ENCODE data around the gene GNG10. TPM values are rescaled to one million over a fixed set of nuclear protein-coding genes. Genes with fewer than 3 reads are reported as not detected.

Gene GNG10
- total and polyA plus RNA-seq, 4 experiments from 2014 or later, result 9.8 to 37.5 (median 20.2) TPM

- Histone ChIP-seq H3K9me3 (ENCODE audit: control insufficient read depth in 1 of 2, low read length in 2 of 2) (no peaks in the 10 kb centered on the region), H3K4me1 (ENCODE audit: insufficient read depth, low read length) (peaks cover 21% of the 10 kb centered on the region), H3K27me3 (ENCODE audit: insufficient read depth, low read length) (no peaks in the 10 kb centered on the region), H3K36me3 (ENCODE audit: insufficient read depth, low read length) (no peaks in the 10 kb centered on the region), H3K27ac (ENCODE audit: low read depth, low read length) (no peak overlapping the region), H3K4me3 (ENCODE audit: low read length in 2 of 2) (peak overlapping the region in 1 of 2 donors; percentile 69)
- POLR2A ChIA-PET (ENCODE audit: partially characterized antibody), result interaction anchor here (2.1 kb wide), 1 partner anchor 28 kb away, joined by 21 read pairs; the partner anchor contains the start of gene GNG10
- Mint-ChIP-seq H3K27ac (peak overlapping the region in 4 of 7 donors; percentile 38 to 91 (median 70)), H3K9me3 (no peaks in the 10 kb centered on the region), H3K4me1 (peaks cover 35 to 52% (median 43%) of the 10 kb centered on the region in 4 donors), H3K4me3 (peak overlapping the region in 7 of 8 donors; percentile 63 to 93 (median 89)), H3K36me3 (peaks cover 0 to 9% of the 10 kb centered on the region in 2 donors), H3K27me3 (peaks cover 0 to 1% of the 10 kb centered on the region in 2 donors)
- CTCF ChIA-PET (ENCODE audit: partially characterized antibody), result no interaction called here
- DNase-seq, result no peak
- intact Hi-C loops (cut with micrococcal nuclease), result loop anchor here (5.0 to 10.0 kb wide), 2 partner anchors 264 to 1122 kb away; partner anchors contain the start of genes SNX30 and UGCG
Measured at GRCh38 chr9:111632695-111633388, 28.6 kb upstream of the GNG10 start.

- H3K4me3 Mint-ChIP-seq, result peak overlapping the region in 6 of 8 donors; percentile 45 to 89 (median 76)
- no peak overlapping the region for H3K27ac ChIP-seq (ENCODE audit: low read depth, low read length)
- ChIA-PET POLR2A (ENCODE audit: partially characterized antibody) (no interaction called here), CTCF (ENCODE audit: partially characterized antibody) (no interaction called here)
- no peaks in the 10 kb centered on the region for H3K27me3 ChIP-seq (ENCODE audit: insufficient read depth, low read length)
- peaks cover 21% of the 10 kb centered on the region for H3K4me1 ChIP-seq (ENCODE audit: insufficient read depth, low read length)
- no peak for DNase-seq
- H3K36me3 ChIP-seq (ENCODE audit: insufficient read depth, low read length), result no peaks in the 10 kb centered on the region
- peaks cover 0 to 1% of the 10 kb centered on the region in 2 donors for H3K27me3 Mint-ChIP-seq
- intact Hi-C loops (cut with micrococcal nuclease), result loop anchor here (5.0 to 10.0 kb wide), 2 partner anchors 264 to 1121 kb away; partner anchors contain the start of genes SNX30 and UGCG
- peaks cover 35 to 52% (median 43%) of the 10 kb centered on the region in 4 donors for H3K4me1 Mint-ChIP-seq
- peak overlapping the region in 1 of 7 donors; percentile 82 for H3K27ac Mint-ChIP-seq
- H3K9me3 Mint-ChIP-seq, result no peaks in the 10 kb centered on the region
- no peak overlapping the region for H3K4me3 ChIP-seq (ENCODE audit: low read length in 2 of 2)
- H3K9me3 ChIP-seq (ENCODE audit: control insufficient read depth in 1 of 2, low read length in 2 of 2), result no peaks in the 10 kb centered on the region
- H3K36me3 Mint-ChIP-seq, result peaks cover 0 to 9% of the 10 kb centered on the region in 2 donors
Measured at GRCh38 chr9:111633389-111633736, 28.0 kb upstream of the GNG10 start.

DNA sequence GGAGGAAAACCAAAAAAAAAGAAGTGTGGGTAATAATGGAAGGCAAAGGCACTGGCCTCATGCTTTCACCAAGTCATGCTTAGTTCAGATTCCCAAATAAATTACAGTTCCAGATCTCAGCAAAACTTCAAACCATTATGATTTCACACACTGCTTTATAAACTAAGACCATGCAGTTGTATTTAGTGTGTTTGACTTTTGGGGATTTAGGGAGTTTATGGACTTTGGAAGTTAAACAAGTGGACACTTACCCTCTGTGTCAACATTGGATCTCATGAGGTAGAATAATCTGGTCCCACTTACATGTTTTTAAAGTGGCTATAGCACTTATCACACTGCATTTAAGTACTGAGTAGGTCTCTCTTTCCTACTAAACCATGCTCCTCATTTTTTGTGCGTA is 26.5 kb upstream of the GNG10 start:
- CTCF ChIA-PET (ENCODE audit: partially characterized antibody), result no interaction called here
- Mint-ChIP-seq H3K9me3 (no peaks in the 10 kb centered on the region), H3K27ac (no peak overlapping the region), H3K27me3 (peaks cover 0 to 1% of the 10 kb centered on the region in 2 donors), H3K36me3 (peaks cover 0 to 9% of the 10 kb centered on the region in 2 donors), H3K4me1 (peaks cover 35 to 52% (median 43%) of the 10 kb centered on the region in 4 donors), H3K4me3 (no peak overlapping the region)
- no peak for DNase-seq
- Histone ChIP-seq H3K9me3 (ENCODE audit: control insufficient read depth in 1 of 2, low read length in 2 of 2) (no peaks in the 10 kb centered on the region), H3K36me3 (ENCODE audit: insufficient read depth, low read length) (no peaks in the 10 kb centered on the region), H3K4me3 (ENCODE audit: low read length in 2 of 2) (no peak overlapping the region), H3K27me3 (ENCODE audit: insufficient read depth, low read length) (no peaks in the 10 kb centered on the region), H3K27ac (ENCODE audit: low read depth, low read length) (no peak overlapping the region), H3K4me1 (ENCODE audit: insufficient read depth, low read length) (peaks cover 21% of the 10 kb centered on the region)
- POLR2A ChIA-PET (ENCODE audit: partially characterized antibody), result no interaction called here
- intact Hi-C loops (cut with micrococcal nuclease), result loop anchor here (5.0 to 10.0 kb wide), 2 partner anchors 262 to 1120 kb away; partner anchors contain the start of genes SNX30 and UGCG

- no peak overlapping the region for H3K4me3 Mint-ChIP-seq
- H3K27ac Mint-ChIP-seq, result no peak overlapping the region
- Histone ChIP-seq H3K27ac (ENCODE audit: low read depth, low read length) (no peak overlapping the region), H3K4me3 (ENCODE audit: low read length in 2 of 2) (no peak overlapping the region), H3K27me3 (ENCODE audit: insufficient read depth, low read length) (no peaks in the 10 kb centered on the region), H3K4me1 (ENCODE audit: insufficient read depth, low read length) (peaks cover 6% of the 10 kb centered on the region), H3K9me3 (ENCODE audit: control insufficient read depth in 1 of 2, low read length in 2 of 2) (no peaks in the 10 kb centered on the region), H3K36me3 (ENCODE audit: insufficient read depth, low read length) (no peaks in the 10 kb centered on the region)
- ChIA-PET CTCF (ENCODE audit: partially characterized antibody) (no interaction called here), POLR2A (ENCODE audit: partially characterized antibody) (no interaction called here)
- H3K36me3 Mint-ChIP-seq, result no peaks in the 10 kb centered on the region
- intact Hi-C loops (cut with micrococcal nuclease), result loop anchor here (10.0 kb wide), 1 partner anchor 1117 kb away; the partner anchor contains the start of gene SNX30
- H3K27me3 Mint-ChIP-seq, result no peaks in the 10 kb centered on the region
- no peaks in the 10 kb centered on the region for H3K9me3 Mint-ChIP-seq
- peaks cover 24 to 32% (median 28%) of the 10 kb centered on the region in 4 donors for H3K4me1 Mint-ChIP-seq
- DNase-seq, result no peak
Measured at GRCh38 chr9:111637421-111637950, 23.9 kb upstream of the GNG10 start.

DNA sequence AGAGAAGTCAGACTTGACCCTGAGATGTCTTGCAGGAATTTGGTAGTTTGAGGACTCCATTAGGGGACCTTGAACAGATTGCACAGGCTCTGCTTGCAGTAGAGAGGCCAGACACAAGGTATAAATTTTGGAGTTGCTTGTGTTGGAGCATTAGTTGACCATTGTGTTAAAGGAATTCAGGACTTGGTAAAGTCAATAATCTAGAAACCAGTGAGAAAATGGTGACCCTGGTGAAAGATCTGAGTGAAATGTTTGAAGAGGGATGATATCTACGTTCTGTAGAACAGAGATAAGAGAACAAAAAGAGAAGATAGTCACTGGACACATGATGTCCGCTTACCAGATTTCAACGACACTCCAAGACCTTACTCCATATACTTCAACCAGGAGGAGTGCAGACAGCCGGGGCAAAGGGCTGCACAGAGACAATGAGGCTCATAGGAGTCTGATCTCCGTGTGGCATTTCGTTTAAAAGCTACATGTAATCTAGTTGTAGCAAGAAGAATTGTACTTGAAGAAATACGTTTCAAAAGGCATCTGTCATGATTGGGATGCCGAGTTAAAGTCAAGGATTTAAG is 17.1 kb upstream of the GNG10 start:
- no peak overlapping the region for H3K27ac ChIP-seq (ENCODE audit: low read depth, low read length)
- Mint-ChIP-seq H3K27me3 (no peaks in the 10 kb centered on the region), H3K36me3 (peaks cover 24 to 25% of the 10 kb centered on the region in 2 donors), H3K27ac (peak overlapping the region in 1 of 7 donors; percentile 48), H3K9me3 (no peaks in the 10 kb centered on the region), H3K4me3 (no peak overlapping the region), H3K4me1 (peaks cover 0 to 4% (median 0%) of the 10 kb centered on the region in 4 donors)
- ChIA-PET POLR2A (ENCODE audit: partially characterized antibody) (interaction anchor here (0.8 kb wide), 1 partner anchor 35 kb away, joined by 4 read pairs; no protein-coding TSS in a partner anchor), CTCF (ENCODE audit: partially characterized antibody) (no interaction called here)
- H3K36me3 ChIP-seq (ENCODE audit: insufficient read depth, low read length), result no peaks in the 10 kb centered on the region
- DNase-seq, result no peak
- no peaks in the 10 kb centered on the region for H3K27me3 ChIP-seq (ENCODE audit: insufficient read depth, low read length)
- no peaks in the 10 kb centered on the region for H3K4me1 ChIP-seq (ENCODE audit: insufficient read depth, low read length)
- intact Hi-C loops (cut with micrococcal nuclease), result no loop called here
- no peaks in the 10 kb centered on the region for H3K9me3 ChIP-seq (ENCODE audit: control insufficient read depth in 1 of 2, low read length in 2 of 2)
- H3K4me3 ChIP-seq (ENCODE audit: low read length in 2 of 2), result no peak overlapping the region

GRCh38 chr9:111645806-111646205 is 15.6 kb upstream of the GNG10 start:
- Mint-ChIP-seq H3K9me3 (no peaks in the 10 kb centered on the region), H3K36me3 (peaks cover 32 to 33% of the 10 kb centered on the region in 2 donors), H3K4me1 (peaks cover 0 to 4% (median 0%) of the 10 kb centered on the region in 4 donors), H3K4me3 (no peak overlapping the region), H3K27me3 (no peaks in the 10 kb centered on the region), H3K27ac (no peak overlapping the region)
- POLR2A ChIA-PET (ENCODE audit: partially characterized antibody), result interaction anchor here (1.4 kb wide), 1 partner anchor 14 kb away, joined by 4 read pairs; the partner anchor contains the start of gene DNAJC25
- Histone ChIP-seq H3K27me3 (ENCODE audit: insufficient read depth, low read length) (no peaks in the 10 kb centered on the region), H3K27ac (ENCODE audit: low read depth, low read length) (no peak overlapping the region), H3K9me3 (ENCODE audit: control insufficient read depth in 1 of 2, low read length in 2 of 2) (no peaks in the 10 kb centered on the region), H3K36me3 (ENCODE audit: insufficient read depth, low read length) (peaks cover 6% of the 10 kb centered on the region), H3K4me3 (ENCODE audit: low read length in 2 of 2) (no peak overlapping the region), H3K4me1 (ENCODE audit: insufficient read depth, low read length) (no peaks in the 10 kb centered on the region)
- CTCF ChIA-PET (ENCODE audit: partially characterized antibody), result no interaction called here
- DNase-seq, result no peak
- intact Hi-C loops (cut with micrococcal nuclease), result no loop called here

- H3K36me3 ChIP-seq (ENCODE audit: insufficient read depth, low read length), result peaks cover 6% of the 10 kb centered on the region
- H3K27me3 ChIP-seq (ENCODE audit: insufficient read depth, low read length), result no peaks in the 10 kb centered on the region
- Mint-ChIP-seq H3K27ac (no peak overlapping the region), H3K4me1 (peaks cover 0 to 4% (median 0%) of the 10 kb centered on the region in 4 donors), H3K36me3 (peaks cover 32 to 33% of the 10 kb centered on the region in 2 donors), H3K27me3 (no peaks in the 10 kb centered on the region), H3K4me3 (no peak overlapping the region), H3K9me3 (no peaks in the 10 kb centered on the region)
- intact Hi-C loops (cut with micrococcal nuclease), result no loop called here
- no peak overlapping the region for H3K27ac ChIP-seq (ENCODE audit: low read depth, low read length)
- CTCF ChIA-PET (ENCODE audit: partially characterized antibody), result no interaction called here
- no peaks in the 10 kb centered on the region for H3K4me1 ChIP-seq (ENCODE audit: insufficient read depth, low read length)
- no peak for DNase-seq
- no peaks in the 10 kb centered on the region for H3K9me3 ChIP-seq (ENCODE audit: control insufficient read depth in 1 of 2, low read length in 2 of 2)
- no peak overlapping the region for H3K4me3 ChIP-seq (ENCODE audit: low read length in 2 of 2)
- POLR2A ChIA-PET (ENCODE audit: partially characterized antibody), result interaction anchor here (1.4 kb wide), 1 partner anchor 15 kb away, joined by 4 read pairs; the partner anchor contains the start of gene DNAJC25
Measured at GRCh38 chr9:111646417-111646816, 15.0 kb upstream of the GNG10 start.

All from CD4-positive, alpha-beta memory T cell (primary cell).